HUES64 (cell line): ENCODE data around the gene TUBB8B.
A peak's percentile ranks its signal among the peaks of the same experiment; 100 is the strongest.
"Not testable (repeated sequence)": the region's sequence is repeated elsewhere in the genome, so short reads cannot be mapped to it uniquely, and the experiment has no call there.

ENCODE experiments used
- H3K27ac ChIP-seq: 2 replicates; pipeline ENCODE4 v1.7.0; 2013; ENCODE audit warnings: low read depth, low read length, inconsistent platforms
- H3K27me3 ChIP-seq: 2 replicates; pipeline ENCODE4 v1.6.1; 2013; ENCODE audit warnings: mild to moderate bottlenecking, low read length; ENCODE audit not compliant: insufficient read depth
- H3K36me3 ChIP-seq: 2 replicates; pipeline ENCODE4 v1.6.1; 2013; ENCODE audit warnings: mild to moderate bottlenecking, low read length; ENCODE audit not compliant: insufficient read depth
- H3K4me1 ChIP-seq: 2 replicates; pipeline ENCODE4 v1.6.1; 2013; ENCODE audit warnings: mild to moderate bottlenecking, low read length, moderate library complexity; ENCODE audit not compliant: insufficient read depth
- H3K4me3 ChIP-seq: 2 replicates; pipeline ENCODE4 v1.5.1; 2013; ENCODE audit warnings: mild to moderate bottlenecking, low read length, moderate library complexity
- H3K9ac ChIP-seq: 2 replicates; pipeline ENCODE4 v1.6.1; 2013; ENCODE audit warnings: mild to moderate bottlenecking, low read depth, low read length
- H3K9me3 ChIP-seq: 2 replicates; pipeline ENCODE4 v1.6.1; 2013; ENCODE audit warnings: low read depth, low read length; ENCODE audit not compliant: insufficient read depth
- WGBS: fragments of 150-250, 120-280 bp; methylation state at CpG from one replicate; pipeline ENCODE4 v1.1.7; 2013; ENCODE audit warnings: missing lambda C conversion rate; 5-methylcytosine and 5-hydroxymethylcytosine counted together

The TUBB8B gene

GRCh38 chr18:80881-81280 lies 31.5 kb upstream of the TUBB8B start:
- H3K4me3 ChIP-seq, H3K27me3 ChIP-seq, H3K36me3 ChIP-seq, H3K4me1 ChIP-seq, H3K27ac ChIP-seq, H3K9ac ChIP-seq: not testable (repeated sequence)
- H3K9me3 ChIP-seq = peaks cover 15% of the 10 kb centered on the region; the same call in 1 of the 2 replicates
- WGBS = 57% methylated on average over 2 of the region's 2 CpGs

- not testable (repeated sequence) for H3K27me3 ChIP-seq, H3K36me3 ChIP-seq, H3K4me1 ChIP-seq, H3K27ac ChIP-seq, H3K4me3 ChIP-seq, H3K9ac ChIP-seq
- 78% methylated on average over 5 of the region's 6 CpGs for WGBS
- peaks cover 15% of the 10 kb centered on the region; the same call in 1 of the 2 replicates for H3K9me3 ChIP-seq
Observed at GRCh38 chr18:80202-80601, 30.8 kb upstream of the TUBB8B start.

GRCh38 chr18:75525-76160 lies 26.2 kb upstream of the TUBB8B start:
- not testable (repeated sequence) for H3K9ac ChIP-seq
- H3K9me3 ChIP-seq = peaks cover 14% of the 10 kb centered on the region; the same call in 1 of the 2 replicates

GRCh38 chr18:73181-73777 lies 23.9 kb upstream of the TUBB8B start:
- H3K27me3 ChIP-seq, H3K36me3 ChIP-seq, H3K27ac ChIP-seq, H3K9ac ChIP-seq, H3K4me1 ChIP-seq: not testable (repeated sequence)
- H3K9me3 ChIP-seq = peaks cover 18% of the 10 kb centered on the region; the same call in 1 of the 2 replicates
- 0 out of 2 replicates have a peak overlapping the region, but pooled peaks have one; percentile 27 for H3K4me3 ChIP-seq
- WGBS = 80% methylated on average over 48 of the region's 48 CpGs

More at GRCh38 chr18:75525-76160, 26.2 kb upstream of the TUBB8B start:
- 95% methylated on average over 55 of the region's 57 CpGs for WGBS
- not testable (repeated sequence) for H3K27me3 ChIP-seq, H3K27ac ChIP-seq, H3K4me1 ChIP-seq, H3K4me3 ChIP-seq, H3K36me3 ChIP-seq

- not testable (repeated sequence) for H3K9ac ChIP-seq, H3K27ac ChIP-seq, H3K4me1 ChIP-seq, H3K27me3 ChIP-seq, H3K36me3 ChIP-seq, H3K4me3 ChIP-seq
- H3K9me3 ChIP-seq = peaks cover 50% of the 10 kb centered on the region
- 73% methylated on average over 9 of the region's 9 CpGs for WGBS
Observed at GRCh38 chr18:67701-68100, 18.3 kb upstream of the TUBB8B start.

GRCh38 chr18:64279-64678 lies 14.9 kb upstream of the TUBB8B start:
- not testable (repeated sequence) for H3K9ac ChIP-seq, H3K27me3 ChIP-seq, H3K4me3 ChIP-seq, H3K4me1 ChIP-seq, H3K36me3 ChIP-seq, H3K27ac ChIP-seq
- WGBS = 92% methylated on average over 5 of the region's 5 CpGs
- H3K9me3 ChIP-seq = peaks cover 54% of the 10 kb centered on the region

- H3K36me3 ChIP-seq, H3K9ac ChIP-seq, H3K4me1 ChIP-seq, H3K27ac ChIP-seq, H3K4me3 ChIP-seq, H3K27me3 ChIP-seq: not testable (repeated sequence)
- peaks cover 54% of the 10 kb centered on the region for H3K9me3 ChIP-seq
- WGBS = 90% methylated on average over 2 of the region's 2 CpGs
Observed at GRCh38 chr18:63656-64055, 14.2 kb upstream of the TUBB8B start.

- H3K27ac ChIP-seq, H3K36me3 ChIP-seq, H3K9me3 ChIP-seq, H3K4me3 ChIP-seq, H3K4me1 ChIP-seq, H3K27me3 ChIP-seq, H3K9ac ChIP-seq: not testable (repeated sequence)
- WGBS = 82% methylated on average over 1 of the region's 1 CpG
Observed at GRCh38 chr18:54388-54787, 5.0 kb upstream of the TUBB8B start.

GRCh38 chr18:48696-49095 lies 719 bp downstream of the TUBB8B start:
- not testable (repeated sequence) for H3K9ac ChIP-seq, H3K4me1 ChIP-seq, H3K36me3 ChIP-seq, H3K9me3 ChIP-seq, H3K27ac ChIP-seq, H3K4me3 ChIP-seq, H3K27me3 ChIP-seq
- WGBS = 94% methylated on average over 23 of the region's 25 CpGs

- H3K4me1 ChIP-seq, H3K4me3 ChIP-seq, H3K9ac ChIP-seq, H3K27ac ChIP-seq, H3K36me3 ChIP-seq, H3K27me3 ChIP-seq, H3K9me3 ChIP-seq: not testable (repeated sequence)
- no CpG with 5 or more reads among the region's 6 CpGs for WGBS
Observed at GRCh38 chr18:13177-13576, 36.2 kb downstream of the TUBB8B start.

- WGBS = no CpG with 5 or more reads among the region's 9 CpGs
- not testable (repeated sequence) for H3K27ac ChIP-seq, H3K4me1 ChIP-seq, H3K9me3 ChIP-seq, H3K36me3 ChIP-seq, H3K9ac ChIP-seq, H3K4me3 ChIP-seq, H3K27me3 ChIP-seq
Observed at GRCh38 chr18:12773-13172, 36.6 kb downstream of the TUBB8B start.
